Panc1 (cell line): ENCODE data around the gene SHC4.

ENCODE experiments used
- POLR2AphosphoS5 ChIP-seq: IDR thresholded peaks from 2 replicates; pipeline ENCODE4 v1.6.1; 2012; ENCODE audit warnings: mild to moderate bottlenecking, low read depth, low read length, moderate library complexity
- SIN3A ChIP-seq: IDR thresholded peaks from 2 replicates; pipeline ENCODE4 v1.6.1; 2012; ENCODE audit warnings: low read depth, mild to moderate bottlenecking, low read length, moderate library complexity, borderline replicate concordance; ENCODE audit not compliant: insufficient read depth
- TCF7L2 ChIP-seq: IDR thresholded peaks from 2 replicates; pipeline ENCODE4 v1.6.1; 2011; ENCODE audit warnings: mild to moderate bottlenecking, low read depth, low read length, inconsistent platforms
- TF ChIP-seq, protein P1 (sequence below): fragments of 450-650 bp; IDR thresholded peaks from 2 replicates; pipeline ENCODE4 v1.5.1; 2017; ENCODE audit warnings: mild to moderate bottlenecking
- TF ChIP-seq, protein P2 (sequence below), 2 experiments: IDR thresholded peaks; 2 replicates each; pipeline ENCODE4 v1.6.1; 2011 to 2012; ENCODE audit warnings: low read depth in 2 of 2, control low read depth in 1 of 2, low read length in 1 of 2, mild to moderate bottlenecking in 1 of 2, moderate library complexity in 1 of 2; ENCODE audit not compliant: insufficient read depth in 1 of 2

GRCh38 chr15:48834756-48835155 is 129.0 kb downstream of the SHC4 start:
- TF ChIP-seq, protein P1, sequence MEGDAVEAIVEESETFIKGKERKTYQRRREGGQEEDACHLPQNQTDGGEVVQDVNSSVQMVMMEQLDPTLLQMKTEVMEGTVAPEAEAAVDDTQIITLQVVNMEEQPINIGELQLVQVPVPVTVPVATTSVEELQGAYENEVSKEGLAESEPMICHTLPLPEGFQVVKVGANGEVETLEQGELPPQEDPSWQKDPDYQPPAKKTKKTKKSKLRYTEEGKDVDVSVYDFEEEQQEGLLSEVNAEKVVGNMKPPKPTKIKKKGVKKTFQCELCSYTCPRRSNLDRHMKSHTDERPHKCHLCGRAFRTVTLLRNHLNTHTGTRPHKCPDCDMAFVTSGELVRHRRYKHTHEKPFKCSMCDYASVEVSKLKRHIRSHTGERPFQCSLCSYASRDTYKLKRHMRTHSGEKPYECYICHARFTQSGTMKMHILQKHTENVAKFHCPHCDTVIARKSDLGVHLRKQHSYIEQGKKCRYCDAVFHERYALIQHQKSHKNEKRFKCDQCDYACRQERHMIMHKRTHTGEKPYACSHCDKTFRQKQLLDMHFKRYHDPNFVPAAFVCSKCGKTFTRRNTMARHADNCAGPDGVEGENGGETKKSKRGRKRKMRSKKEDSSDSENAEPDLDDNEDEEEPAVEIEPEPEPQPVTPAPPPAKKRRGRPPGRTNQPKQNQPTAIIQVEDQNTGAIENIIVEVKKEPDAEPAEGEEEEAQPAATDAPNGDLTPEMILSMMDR = no peak
- TF ChIP-seq POLR2AphosphoS5 (no peak), TCF7L2 (no peak), SIN3A (no peak)
- TF ChIP-seq, protein P2, sequence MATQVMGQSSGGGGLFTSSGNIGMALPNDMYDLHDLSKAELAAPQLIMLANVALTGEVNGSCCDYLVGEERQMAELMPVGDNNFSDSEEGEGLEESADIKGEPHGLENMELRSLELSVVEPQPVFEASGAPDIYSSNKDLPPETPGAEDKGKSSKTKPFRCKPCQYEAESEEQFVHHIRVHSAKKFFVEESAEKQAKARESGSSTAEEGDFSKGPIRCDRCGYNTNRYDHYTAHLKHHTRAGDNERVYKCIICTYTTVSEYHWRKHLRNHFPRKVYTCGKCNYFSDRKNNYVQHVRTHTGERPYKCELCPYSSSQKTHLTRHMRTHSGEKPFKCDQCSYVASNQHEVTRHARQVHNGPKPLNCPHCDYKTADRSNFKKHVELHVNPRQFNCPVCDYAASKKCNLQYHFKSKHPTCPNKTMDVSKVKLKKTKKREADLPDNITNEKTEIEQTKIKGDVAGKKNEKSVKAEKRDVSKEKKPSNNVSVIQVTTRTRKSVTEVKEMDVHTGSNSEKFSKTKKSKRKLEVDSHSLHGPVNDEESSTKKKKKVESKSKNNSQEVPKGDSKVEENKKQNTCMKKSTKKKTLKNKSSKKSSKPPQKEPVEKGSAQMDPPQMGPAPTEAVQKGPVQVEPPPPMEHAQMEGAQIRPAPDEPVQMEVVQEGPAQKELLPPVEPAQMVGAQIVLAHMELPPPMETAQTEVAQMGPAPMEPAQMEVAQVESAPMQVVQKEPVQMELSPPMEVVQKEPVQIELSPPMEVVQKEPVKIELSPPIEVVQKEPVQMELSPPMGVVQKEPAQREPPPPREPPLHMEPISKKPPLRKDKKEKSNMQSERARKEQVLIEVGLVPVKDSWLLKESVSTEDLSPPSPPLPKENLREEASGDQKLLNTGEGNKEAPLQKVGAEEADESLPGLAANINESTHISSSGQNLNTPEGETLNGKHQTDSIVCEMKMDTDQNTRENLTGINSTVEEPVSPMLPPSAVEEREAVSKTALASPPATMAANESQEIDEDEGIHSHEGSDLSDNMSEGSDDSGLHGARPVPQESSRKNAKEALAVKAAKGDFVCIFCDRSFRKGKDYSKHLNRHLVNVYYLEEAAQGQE (IDR thresholded peaks at IDR 0.05; ENCODE audit: insufficient read depth in 1 of 2, low read depth in 2 of 2, low read length in 1 of 2) = no peak
